HG03039 (cell line): ENCODE results near the gene CCDC73.
A peak's percentile ranks its signal among the peaks of the same experiment; 100 is the strongest.
"Not testable (repeated sequence)": the region's sequence is repeated elsewhere in the genome, so short reads cannot be mapped to it uniquely, and the experiment has no call there.

Experiments used
- ATAC-seq: cut with Tn5 transposase; IDR thresholded peaks from one replicate; pipeline ENCODE4 v1.9.1; 2021; ENCODE audit warnings: mild to moderate bottlenecking, moderate library complexity; ENCODE audit not compliant: unreplicated experiment

The CCDC73 gene

DNA sequence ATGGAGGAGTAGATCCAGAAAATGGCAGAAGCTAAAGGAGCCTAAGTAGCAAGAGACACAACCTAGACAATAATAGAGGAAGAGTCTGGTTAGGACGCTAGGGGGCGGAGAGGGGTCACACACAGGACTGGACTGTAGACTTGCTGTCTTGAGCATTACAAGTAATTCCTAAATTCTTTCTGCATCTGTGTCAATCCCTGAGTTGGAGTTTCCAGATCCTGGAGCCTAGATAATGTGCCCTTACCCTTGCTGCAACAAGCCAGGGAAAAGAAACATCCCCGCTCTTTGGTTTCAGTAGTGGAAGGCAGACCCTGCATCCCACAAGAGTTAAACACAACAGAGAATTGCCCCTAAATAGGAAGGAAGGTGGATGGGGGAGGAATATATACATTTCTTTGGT, 14.9 kb upstream of the CCDC73 start:
- peak; percentile 96 for ATAC-seq

DNA sequence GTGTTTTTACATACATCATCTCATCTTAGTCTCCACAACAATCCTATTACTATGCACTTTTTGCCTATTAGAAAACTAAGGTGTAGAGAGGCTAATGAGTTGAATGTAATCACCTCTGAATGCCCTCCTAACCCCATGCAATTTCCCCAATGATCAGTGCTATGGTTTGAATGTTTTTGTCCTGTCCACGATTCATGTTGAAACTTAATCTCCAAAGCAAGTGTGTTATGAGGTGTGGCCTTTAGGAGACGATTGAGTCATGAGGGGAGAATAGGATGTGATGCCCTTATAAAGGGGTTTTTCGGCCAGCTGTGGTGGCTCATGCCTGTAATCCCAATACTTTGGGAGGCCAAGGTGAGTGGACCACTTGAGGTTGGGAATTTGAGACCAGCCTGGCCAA, 2.0 kb upstream of the CCDC73 start:
- no peak for ATAC-seq

DNA sequence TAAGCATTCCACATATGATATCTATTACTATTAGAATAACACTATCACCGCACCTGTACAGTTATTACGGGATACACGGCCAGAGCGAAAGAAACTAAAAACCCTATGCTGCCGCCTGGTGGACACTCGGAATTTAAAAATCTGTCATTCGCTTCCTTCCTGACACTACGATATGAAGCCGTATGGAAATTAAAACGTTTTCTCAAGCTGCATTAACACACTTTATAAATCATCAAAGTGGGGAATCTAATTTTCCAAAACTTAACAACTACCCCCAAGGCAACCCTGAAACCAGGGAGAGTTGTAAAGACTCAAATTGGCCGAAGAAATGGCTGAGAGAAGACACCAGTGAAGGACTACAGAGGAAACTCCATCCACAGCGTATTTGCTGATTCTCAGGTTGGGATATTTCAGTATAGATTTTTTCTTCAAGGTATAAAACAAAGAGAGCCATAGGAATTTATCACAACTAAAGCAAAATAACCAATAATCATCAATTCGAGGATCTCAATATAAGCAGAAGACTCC, 1.4 kb downstream of the CCDC73 start:
- peak; percentile 65 for ATAC-seq

DNA sequence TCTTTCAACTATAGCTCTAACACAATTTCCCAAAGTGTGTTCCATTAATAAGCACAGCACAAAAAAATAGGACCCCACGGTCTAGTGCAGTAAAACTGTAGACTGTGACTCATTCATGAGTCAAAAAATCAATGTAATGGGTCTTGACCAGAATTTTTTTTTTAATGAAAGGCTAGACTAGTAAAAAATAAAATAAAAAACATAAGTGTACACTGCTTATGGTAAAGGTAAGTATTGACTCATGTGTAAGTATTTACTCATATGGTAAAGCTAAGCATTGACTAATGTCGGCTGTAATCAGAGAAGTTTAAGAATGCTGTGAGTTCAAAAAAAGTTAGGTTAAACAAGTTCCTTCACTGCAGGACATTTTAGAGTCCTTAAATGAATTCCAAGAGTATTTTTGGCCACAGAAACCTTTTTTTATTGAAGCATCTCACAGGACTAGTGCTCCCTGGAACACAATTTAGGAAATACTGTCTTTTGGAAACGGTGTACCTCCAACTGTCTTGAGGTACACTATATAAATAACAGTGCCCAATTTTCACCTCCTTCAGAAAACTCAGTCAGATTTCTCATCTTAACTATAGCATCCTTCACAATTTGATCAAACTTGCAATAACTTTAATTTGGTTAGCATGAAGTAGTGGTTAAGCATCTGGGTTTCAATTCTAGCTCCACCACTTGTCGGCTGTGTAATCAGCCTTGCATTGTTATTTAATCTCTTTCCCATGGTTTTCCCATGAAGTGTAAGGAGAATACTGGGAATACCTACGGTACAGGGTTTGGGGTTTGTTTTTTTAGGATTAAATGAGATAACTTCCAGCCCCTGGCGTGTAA, 2.1 kb downstream of the CCDC73 start:
- no peak for ATAC-seq

DNA sequence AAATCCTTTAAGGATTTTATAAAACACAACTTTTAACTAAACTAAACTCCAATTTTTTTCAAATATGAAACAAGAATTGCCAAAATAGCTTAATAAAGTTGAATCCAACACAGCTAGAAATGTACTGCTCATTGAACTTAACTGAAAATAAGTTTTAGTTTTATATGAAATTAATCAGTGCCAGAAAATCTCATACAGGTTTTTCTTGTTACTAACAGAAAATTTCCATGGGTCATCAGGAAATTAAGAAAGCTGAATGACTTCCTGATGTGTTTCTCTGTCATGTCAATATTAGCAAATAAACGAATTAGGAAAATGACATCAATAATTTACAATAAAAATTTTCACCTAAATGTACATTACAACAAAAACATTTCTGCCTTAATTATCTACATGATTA, 3.5 kb downstream of the CCDC73 start:
- ATAC-seq, result no peak

DNA sequence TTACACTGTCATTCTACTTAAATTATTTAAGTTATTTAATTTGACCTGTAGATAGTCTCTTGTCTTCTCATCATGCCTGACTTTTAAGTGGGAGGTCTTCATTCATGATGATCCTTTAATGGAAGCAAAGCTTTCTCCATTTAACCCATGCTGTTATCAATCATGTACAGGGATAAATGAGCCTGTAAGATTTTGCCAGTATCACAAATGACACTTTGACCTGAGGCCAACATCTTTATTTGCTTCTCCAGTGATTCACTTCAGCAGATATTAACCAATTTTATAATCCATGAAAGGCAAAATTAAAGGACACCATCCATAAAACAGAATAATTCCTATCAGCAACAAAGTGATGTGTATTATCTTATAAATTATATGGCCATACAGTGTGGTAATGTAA, 7.7 kb downstream of the CCDC73 start:
- no peak for ATAC-seq

DNA sequence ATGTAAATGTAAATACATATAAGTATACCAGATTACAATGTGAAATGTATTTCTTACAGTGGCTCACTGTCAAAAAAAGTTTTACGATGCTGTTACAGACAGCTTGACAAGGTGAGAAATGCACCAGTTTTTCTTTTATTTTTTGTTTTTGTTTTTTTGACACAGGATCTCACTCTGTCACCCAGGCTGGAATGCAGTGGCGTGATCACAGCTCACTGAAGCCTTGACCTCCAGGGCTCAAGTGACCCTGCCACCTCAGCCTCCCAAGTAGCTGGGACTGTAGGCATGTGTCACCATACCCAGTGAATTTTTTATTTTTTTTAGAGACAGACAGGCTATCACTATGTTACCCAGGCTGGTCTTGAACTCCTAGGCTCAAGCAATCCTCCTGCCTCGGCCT, 9.2 kb downstream of the CCDC73 start:
- no peak for ATAC-seq

DNA sequence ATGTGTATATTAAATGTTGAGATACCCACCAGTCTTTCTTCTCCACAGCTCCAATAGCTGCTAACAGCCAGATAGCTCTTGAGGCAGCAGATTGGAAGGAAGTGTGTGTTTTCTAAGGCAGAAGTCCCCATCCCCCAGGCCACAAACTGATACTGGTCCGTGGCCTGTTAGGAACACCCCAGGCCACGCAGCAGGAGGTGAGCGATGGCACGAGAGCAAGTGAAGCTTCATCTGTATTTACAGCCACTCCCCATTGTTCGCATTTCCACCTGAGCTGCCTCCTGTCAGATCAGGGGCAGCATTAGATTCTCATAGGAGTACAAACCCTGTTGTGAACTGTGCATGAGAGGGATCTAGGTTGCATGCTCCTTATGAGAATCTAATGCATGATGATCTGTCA, 12.7 kb downstream of the CCDC73 start:
- ATAC-seq, result no peak

DNA sequence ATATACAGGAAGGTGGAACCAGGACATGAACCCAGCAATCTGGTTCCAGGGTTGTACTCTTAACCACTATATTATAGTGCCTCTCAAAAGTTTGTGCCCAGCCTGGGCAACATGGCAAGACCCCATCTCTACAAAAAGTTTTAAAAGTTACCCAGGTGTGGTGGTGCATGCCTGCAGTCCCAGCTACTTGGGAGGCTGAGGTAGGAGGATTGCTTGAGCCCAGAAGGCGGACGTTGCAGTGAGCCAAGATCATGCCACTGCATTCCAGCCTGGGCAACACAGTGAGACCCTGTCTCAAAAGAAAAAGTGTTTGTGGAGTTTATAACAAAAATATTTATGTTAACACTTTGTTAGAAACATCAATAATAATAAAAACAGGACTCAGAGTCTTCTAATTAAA, 13.6 kb downstream of the CCDC73 start:
- not testable (repeated sequence) for ATAC-seq

DNA sequence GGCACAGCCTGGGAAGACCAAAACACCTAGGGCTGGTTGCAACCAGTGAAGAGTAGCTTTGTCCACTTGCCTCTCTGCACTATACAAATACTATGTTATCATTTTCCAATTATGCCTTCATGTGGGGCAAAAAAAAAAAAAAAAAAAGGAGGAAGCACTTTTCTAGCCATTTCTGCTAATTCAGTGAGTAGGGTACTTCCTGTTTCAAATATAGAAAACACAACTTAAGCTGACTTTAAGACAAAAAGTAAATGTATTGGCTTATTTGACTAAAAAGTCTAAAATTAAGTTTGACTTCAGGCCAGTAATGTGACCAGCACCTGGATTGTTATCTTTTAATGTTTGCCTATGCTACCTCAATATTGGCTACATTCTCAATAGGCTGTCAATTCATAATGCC, 15.3 kb downstream of the CCDC73 start:
- ATAC-seq, result no peak

DNA sequence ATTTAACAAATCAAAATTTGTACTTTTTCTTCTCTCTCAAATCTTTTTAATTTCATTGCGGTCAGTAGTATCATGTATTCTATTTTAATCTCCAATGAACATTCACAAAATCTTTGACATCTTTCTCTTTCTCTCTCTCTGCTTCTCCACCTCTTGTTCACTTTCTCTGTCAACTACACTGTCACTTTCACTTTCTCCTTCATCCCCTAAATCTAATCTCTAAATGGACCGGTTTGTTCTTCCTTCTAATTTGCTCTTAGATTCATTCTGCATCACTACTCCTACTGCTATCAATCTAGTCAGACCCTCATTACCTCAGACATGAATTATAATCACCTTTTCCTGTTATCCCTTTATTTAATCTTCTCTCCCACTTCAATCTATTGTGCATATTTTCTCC, 18.6 kb downstream of the CCDC73 start:
- no peak for ATAC-seq

DNA sequence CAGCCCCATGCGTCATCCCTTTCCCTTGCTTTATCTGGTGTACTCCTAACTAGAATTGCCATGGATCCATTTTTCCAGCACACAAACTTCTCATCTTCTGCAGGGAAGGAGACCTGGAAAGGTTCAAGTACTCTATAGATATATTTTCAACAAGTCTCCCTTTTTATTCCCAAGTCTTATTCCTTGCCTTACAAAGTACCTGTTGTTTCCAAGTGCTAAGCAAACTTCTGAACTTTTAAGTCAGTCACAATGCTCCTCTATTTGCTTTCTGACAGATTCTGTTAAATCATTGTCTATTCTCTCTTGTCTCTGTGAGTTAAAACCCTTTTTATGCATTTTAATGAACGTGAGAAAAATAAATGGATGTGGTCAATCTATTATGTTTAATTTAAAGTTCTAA, 20.4 kb downstream of the CCDC73 start:
- no peak for ATAC-seq

DNA sequence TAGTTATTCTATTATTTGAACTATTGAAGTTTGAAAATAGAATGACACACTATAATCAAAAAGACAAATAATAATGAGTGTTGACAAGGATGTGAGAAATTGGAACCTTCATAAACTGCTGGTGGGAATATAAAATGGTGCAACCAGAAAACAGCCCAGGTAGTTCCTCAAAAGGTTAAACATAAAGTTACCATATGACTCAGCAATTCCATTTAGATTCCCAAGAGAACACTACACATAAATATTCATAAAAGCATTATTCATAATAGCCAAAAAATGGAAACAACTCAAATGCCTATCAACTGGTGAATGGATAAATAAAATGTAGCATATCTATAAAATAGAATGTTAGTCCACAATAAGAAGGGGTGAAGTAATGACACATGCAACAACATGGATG, 21.7 kb downstream of the CCDC73 start:
- ATAC-seq, result no peak

DNA sequence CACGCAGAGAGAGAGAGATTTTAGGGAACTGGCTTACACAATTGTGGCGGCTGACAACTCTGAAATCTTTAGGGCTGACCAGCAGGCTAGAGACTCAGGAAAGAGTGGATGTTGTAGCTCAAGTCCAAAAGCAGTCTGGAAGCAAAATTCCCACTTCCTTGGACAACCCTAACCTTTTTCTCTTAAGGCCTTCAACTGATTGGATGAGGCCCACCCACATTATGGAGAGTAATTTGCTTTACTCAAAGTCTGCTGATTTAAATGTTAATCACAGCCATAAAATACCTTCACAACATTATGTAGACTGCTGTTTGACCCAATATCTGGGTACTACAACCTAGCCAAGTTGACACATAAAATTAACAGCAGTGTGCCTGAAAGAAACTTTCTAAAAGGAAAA, 32.7 kb downstream of the CCDC73 start:
- ATAC-seq, result not testable (repeated sequence)

DNA sequence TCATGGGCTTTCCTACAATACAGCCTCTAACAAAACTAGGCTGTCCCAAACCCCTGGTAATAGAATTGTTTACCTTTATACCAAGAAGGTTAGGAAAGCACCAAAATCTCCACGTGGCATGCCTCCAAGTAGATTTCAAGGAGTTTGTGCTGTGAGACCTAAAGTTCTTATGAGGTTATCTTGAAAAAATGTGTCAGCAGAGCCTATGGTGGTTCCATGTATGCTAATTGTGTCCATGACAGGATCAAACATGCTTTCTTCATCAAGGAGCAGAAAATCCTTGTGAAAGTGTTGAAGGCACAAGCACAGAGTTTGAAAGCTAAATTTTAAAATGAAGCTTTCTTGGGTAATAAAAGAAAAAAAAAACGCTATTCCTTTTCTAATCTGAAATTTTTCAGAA, 36.2 kb downstream of the CCDC73 start:
- no peak for ATAC-seq

DNA sequence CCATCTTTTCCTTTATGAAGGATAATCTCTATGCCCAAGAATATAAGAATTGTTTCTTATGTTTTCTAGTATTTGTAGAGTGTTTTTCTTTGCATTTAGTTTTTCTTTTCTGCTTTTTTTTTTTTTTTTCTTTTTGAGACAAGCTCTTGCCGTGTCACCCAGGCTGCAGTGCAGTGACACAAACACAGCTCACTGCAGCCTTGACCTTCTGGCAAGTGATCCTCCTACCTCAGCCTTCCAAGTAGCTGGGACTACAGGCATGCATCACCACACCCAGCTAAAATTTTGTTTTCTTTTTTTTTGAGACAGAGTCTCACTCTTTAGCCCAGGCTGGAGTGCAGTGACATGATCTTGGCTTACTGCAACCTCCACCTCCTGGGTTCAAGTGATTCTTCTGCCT, 41.3 kb downstream of the CCDC73 start:
- ATAC-seq, result not testable (repeated sequence)

DNA sequence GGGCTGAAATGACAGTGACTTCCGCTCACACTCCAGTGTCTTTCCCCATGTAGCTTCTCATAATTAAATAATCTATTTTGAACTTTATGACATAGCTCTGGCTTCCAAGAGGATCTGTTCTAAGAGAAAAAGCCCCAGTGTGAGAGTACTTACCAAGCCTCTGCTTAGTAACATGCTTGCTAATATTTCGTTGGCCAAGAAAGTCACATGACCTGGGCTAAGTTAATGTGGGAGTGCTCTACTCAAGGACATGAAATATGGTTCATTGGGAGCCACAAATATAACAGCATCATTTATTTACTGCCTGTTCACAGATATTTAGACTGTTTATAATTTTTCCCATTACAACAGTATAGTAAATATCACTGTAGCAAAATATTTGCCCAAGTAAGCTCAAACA, 42.5 kb downstream of the CCDC73 start:
- no peak for ATAC-seq

DNA sequence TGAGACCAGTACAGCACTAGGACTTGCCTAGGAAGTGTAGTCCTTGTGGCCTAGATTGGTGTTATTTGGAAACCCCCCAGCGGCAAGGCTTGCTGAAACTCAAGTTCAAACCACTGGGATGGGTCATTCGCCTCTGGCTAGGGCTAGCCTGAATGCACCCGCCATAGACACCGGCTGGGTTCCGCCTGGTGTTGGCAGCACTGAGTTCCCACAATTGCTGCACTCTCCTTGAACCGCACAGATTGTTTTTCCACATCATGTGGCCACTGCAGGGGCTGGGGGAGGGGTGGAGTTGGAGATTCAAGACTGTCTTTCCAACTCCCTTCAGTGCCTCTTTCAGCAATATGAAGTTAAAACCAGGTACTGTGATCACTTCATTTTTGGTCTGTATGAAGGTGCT, 43.1 kb downstream of the CCDC73 start:
- no peak for ATAC-seq

DNA sequence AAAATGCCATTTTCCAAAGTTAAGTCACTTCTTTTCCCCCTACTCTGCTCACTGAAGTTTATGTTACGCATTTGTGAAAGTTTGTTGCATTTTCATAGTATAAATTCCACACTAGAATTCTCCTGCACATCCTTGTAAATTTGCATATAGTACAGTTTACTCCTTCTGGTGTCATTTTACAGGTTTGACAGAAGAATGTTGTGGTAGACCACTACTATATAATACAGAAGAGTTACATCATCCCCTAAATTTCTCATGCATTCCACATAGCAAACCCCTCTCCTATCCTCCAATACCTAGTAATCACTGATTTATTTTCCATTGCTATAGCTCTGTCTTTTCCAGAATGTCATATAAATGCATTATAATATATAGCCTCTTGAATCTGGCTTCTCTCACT, 64.5 kb downstream of the CCDC73 start:
- no peak for ATAC-seq

DNA sequence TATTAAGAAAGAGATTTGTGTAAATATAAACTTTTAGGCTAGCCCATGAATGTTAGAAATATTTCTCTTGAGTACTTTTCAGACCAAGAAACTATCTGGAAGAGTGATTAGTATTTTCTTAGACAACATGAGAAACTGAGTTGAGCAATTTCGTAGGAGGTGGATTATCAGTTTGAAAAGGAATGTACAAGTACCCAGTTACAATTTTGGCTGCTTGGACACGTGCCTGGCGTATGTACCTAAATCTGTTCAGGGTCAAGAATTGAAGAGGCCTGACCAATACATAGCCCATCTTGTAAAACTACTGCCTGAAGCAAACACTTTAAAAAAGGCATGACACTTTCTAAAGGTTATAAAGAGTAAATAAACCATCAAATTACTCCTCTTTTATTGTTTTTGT, 71.1 kb downstream of the CCDC73 start:
- no peak for ATAC-seq

DNA sequence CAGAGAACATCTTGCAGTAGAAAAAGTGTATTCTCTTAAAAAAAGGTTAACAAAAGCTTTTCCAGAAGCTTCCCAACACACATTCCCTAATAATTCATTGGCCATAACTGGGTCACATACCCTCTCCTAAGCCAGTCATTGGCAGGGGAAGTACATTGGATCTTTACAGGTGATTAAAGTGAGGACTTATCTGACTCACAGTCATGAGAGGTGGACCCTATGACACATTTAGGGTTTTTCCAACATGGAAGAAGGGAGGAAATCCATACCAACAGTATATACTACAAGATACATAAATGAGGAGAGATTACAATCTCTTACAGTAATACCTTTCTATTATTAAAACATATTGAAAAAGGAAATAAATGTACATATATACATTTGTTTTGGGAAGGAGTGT, 72.2 kb downstream of the CCDC73 start:
- ATAC-seq, result no peak

DNA sequence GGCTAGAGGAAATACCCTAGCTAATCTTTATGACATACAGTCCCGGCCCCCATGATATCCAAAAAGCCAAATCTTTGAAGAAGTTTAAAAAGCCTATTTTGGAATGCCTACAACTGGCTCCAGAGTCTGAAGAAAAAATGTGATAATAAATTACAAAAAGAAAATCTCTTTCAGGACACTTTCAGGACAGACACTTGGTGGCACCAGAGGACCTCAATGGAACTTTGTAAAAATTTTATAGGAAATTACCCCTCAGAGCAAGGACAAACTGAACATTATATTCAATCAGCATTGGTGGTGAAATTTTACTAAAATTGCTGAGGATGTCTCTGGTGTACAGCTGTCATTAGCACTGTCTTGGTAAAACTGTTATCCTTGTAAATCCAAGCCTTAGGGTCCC, 81.0 kb downstream of the CCDC73 start:
- ATAC-seq, result no peak

DNA sequence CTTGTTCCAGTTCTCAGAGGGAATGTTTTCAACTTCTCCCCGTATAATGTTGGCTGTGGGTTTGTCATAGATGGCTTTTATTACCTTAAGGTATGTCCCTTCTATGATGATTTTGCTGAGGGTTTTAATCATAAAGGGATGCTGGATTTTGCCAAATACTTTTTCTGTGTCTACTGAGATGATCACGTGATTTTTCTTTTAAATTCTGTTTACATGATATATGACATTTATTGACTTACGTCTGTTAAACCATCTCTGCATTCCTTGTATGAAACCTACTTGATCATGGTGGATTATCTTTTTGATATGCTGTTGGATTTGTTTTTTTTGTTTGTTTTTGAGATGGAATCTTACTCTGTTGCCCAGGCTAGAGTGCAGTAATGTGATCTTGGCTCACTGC, 85.5 kb downstream of the CCDC73 start:
- ATAC-seq, result not testable (repeated sequence)
